Nephron (organoid): Measurements from ENCODE around the gene ARL15.
A peak's percentile ranks its signal among the peaks of the same experiment; 100 is the strongest.

Experiments used
- H3K27ac Mint-ChIP-seq, 3 experiments: 2 replicates each; pipeline ENCODE4 v1.8.0; 2020; ENCODE audit warnings: mixed read lengths in 3 of 3, mild to moderate bottlenecking in 2 of 3, moderate library complexity in 1 of 3
- H3K27me3 Mint-ChIP-seq: 2 replicates; pipeline ENCODE4 v1.8.0; 2021; ENCODE audit warnings: low read depth, mild to moderate bottlenecking, moderate library complexity, mixed read lengths
- H3K36me3 Mint-ChIP-seq: 2 replicates; pipeline ENCODE4 v1.8.0; 2020; ENCODE audit warnings: low read depth, mixed read lengths
- H3K4me1 Mint-ChIP-seq: 2 replicates; pipeline ENCODE4 v1.8.0; 2020; ENCODE audit warnings: mixed read lengths
- H3K4me3 Mint-ChIP-seq, 3 experiments: 2 replicates each; pipeline ENCODE4 v1.8.0; 2020; ENCODE audit warnings: mild to moderate bottlenecking in 3 of 3, mixed read lengths in 3 of 3, moderate library complexity in 2 of 3
- H3K9me3 Mint-ChIP-seq: 2 replicates; pipeline ENCODE4 v1.8.0; 2020; ENCODE audit warnings: mixed read lengths
- TF ChIP-seq, protein P1 (sequence below), 3 experiments: fragments of 200-600 bp; sonication (generic); IDR thresholded peaks; one replicate each; pipeline ENCODE4 v1.5.0; 2021; ENCODE audit warnings: antibody characterized with exemption in 3 of 3; ENCODE audit not compliant: unreplicated experiment in 3 of 3

ARL15 gene

DNA sequence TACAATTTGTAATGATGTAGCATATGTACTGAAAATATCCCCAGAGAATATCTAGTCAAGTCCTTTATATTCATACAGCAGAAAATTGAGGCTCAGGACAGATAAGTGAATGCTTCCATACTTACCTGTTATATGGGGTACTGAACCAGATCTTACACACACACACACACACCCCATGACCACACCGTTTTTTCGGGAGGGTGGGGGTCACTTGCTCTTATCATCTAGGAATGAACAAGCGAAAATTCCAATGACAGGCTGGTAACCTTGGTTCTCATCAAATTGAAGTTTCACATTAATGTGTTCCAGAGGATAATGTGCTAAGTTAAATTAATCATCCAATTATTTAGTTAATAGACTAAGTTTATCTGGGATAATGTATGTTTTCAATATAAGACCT, 48.8 kb downstream of the ARL15 start:
- H3K27ac Mint-ChIP-seq = no peak overlapping the region
- no peaks in the 10 kb centered on the region for H3K9me3 Mint-ChIP-seq

DNA sequence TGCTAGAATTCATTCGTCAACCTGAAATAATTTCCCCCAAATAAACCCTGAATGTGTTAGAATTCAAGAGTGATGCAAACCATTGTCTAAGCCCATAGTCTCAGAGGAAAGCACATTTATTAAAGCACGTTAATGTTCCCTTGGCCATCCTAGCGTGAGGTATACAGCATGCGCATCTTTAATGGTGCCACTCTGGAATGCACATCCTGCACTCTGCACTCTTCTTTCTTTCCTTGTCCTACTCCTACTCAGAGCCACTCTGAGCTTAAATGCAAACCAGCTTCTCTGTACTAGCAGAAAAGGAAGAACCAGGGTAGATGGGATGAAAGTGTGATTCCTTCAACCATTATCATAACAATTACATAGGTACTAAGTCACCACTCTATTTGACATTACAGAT, 50.4 kb downstream of the ARL15 start:
- Mint-ChIP-seq H3K27me3 (no peaks in the 10 kb centered on the region), H3K4me3 (no peak overlapping the region), H3K4me1 (no peaks in the 10 kb centered on the region), H3K27ac (no peak overlapping the region), H3K9me3 (no peaks in the 10 kb centered on the region), H3K36me3 (no peaks in the 10 kb centered on the region)
- TF ChIP-seq, protein P1, sequence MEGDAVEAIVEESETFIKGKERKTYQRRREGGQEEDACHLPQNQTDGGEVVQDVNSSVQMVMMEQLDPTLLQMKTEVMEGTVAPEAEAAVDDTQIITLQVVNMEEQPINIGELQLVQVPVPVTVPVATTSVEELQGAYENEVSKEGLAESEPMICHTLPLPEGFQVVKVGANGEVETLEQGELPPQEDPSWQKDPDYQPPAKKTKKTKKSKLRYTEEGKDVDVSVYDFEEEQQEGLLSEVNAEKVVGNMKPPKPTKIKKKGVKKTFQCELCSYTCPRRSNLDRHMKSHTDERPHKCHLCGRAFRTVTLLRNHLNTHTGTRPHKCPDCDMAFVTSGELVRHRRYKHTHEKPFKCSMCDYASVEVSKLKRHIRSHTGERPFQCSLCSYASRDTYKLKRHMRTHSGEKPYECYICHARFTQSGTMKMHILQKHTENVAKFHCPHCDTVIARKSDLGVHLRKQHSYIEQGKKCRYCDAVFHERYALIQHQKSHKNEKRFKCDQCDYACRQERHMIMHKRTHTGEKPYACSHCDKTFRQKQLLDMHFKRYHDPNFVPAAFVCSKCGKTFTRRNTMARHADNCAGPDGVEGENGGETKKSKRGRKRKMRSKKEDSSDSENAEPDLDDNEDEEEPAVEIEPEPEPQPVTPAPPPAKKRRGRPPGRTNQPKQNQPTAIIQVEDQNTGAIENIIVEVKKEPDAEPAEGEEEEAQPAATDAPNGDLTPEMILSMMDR (IDR thresholded peaks at IDR 0.05; ENCODE audit: unreplicated experiment in 3 of 3) = no peak

More for the DNA sequence above, 48.8 kb downstream of the ARL15 start:
- no peaks in the 10 kb centered on the region for H3K4me1 Mint-ChIP-seq
- H3K27me3 Mint-ChIP-seq = no peaks in the 10 kb centered on the region
- TF ChIP-seq, protein P1 (IDR thresholded peaks at IDR 0.05; ENCODE audit: unreplicated experiment in 3 of 3) = no peak
- H3K36me3 Mint-ChIP-seq = no peaks in the 10 kb centered on the region
- H3K4me3 Mint-ChIP-seq = no peak overlapping the region

DNA sequence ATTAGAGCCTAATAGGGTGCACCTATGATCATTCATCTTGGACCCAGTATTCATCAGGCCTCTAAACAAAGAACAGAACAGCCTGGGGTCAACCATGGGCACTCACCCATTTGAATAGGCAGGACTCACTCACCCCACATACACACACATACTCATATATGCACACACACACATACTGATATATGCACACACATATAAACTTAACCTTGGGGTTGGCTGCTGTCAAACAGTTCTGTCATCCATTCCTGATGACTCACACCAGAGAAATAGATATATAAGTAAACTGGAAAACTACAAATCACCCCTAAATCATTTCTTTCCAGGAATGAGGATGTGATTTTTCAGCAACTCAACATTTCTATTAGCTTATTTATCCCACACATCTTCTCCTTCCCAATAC, 51.3 kb downstream of the ARL15 start:
- Mint-ChIP-seq H3K4me3 (no peak overlapping the region), H3K36me3 (no peaks in the 10 kb centered on the region), H3K27ac (no peak overlapping the region), H3K27me3 (no peaks in the 10 kb centered on the region), H3K9me3 (no peaks in the 10 kb centered on the region), H3K4me1 (no peaks in the 10 kb centered on the region)
- TF ChIP-seq, protein P1 (IDR thresholded peaks at IDR 0.05; ENCODE audit: unreplicated experiment in 3 of 3) = no peak

DNA sequence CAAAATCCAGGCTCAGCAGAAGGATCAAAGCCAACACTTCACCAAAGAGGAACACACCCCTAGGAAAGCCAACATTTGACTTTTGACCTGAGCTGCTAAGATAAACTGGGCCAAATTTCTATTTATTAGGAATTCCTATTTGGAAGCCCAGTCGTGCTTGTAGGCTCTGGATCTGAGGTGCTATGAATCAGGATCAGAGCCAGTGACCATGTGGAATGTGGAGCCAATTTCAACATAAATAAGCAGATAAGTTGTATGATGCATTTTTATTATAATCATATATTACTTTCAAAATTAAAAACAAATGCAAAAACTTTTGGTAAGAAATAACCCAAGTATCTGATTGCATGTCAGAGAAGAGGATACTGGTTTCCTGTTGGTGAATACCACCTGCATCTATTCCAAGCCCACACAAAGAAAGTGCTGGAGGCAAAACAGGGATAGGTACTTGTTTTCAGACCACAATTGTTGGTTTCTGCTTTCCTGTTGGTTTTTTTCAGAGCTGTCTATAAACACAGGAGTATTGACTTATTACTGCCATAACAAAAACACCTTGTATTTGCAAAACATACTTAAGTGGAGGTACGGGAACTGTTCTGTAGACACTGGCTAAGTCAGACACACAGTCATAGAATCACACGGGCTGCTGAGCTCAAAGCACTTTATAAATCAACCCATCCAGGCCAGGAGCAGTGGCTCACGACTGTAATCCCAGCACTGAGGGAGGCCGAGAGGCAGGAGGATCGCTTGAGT, 52.8 kb downstream of the ARL15 start:
- Mint-ChIP-seq H3K9me3 (no peaks in the 10 kb centered on the region), H3K27ac (no peak overlapping the region), H3K36me3 (no peaks in the 10 kb centered on the region), H3K4me3 (no peak overlapping the region), H3K4me1 (no peaks in the 10 kb centered on the region), H3K27me3 (no peaks in the 10 kb centered on the region)
- TF ChIP-seq, protein P1 (IDR thresholded peaks at IDR 0.05; ENCODE audit: unreplicated experiment in 3 of 3) = no peak

DNA sequence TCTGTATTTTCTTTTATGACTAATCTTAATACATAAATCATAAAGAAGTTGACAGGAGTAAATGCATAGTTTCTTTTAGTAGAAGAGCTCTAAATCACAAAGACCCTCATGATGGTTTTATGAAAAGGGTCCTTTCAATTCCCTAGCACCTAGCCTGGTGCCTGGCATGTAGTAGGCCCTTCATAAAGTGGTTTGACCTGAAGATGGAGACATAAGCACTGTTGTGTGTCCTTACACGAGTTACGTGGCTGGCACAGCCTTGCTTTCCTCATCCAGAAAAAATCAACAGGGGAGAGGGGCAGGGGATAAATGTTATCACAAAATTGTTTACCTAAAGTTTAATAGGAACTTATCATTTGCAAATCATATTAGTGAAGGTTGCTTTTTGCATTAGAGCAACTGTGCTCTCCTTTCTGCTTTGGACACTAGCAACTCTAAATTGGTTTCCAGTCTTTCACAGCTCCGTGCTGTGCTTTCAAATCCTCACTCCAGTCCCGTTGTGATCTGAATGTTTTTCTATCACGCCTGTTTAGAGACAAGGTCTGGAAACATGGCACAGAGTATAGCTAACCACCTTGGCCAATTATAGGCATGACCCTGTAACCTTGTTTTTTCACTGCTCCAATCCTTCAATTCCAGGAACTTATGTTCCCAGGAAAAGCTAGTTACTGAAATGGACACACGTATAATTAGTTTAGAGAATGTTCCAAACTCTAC, 55.7 kb downstream of the ARL15 start:
- H3K36me3 Mint-ChIP-seq = no peaks in the 10 kb centered on the region
- H3K4me3 Mint-ChIP-seq = no peak overlapping the region
- TF ChIP-seq, protein P1 (IDR thresholded peaks at IDR 0.05; ENCODE audit: unreplicated experiment in 3 of 3) = peak in 1 of 3 experiments; percentile 33
- no peaks in the 10 kb centered on the region for H3K9me3 Mint-ChIP-seq
- H3K27me3 Mint-ChIP-seq = no peaks in the 10 kb centered on the region
- no peaks in the 10 kb centered on the region for H3K4me1 Mint-ChIP-seq
- H3K27ac Mint-ChIP-seq = peak overlapping the region in 1 of 3 experiments; percentile 34
